ENCODE results near the gene VPS54.
"Not testable (repeated sequence)": the region's sequence is repeated elsewhere in the genome, so short reads cannot be mapped to it uniquely, and the experiment has no call there.

The VPS54 gene

GRCh38 chr2:63992061-63992685 lies 27.1 kb downstream of the VPS54 start:
- Histone ChIP-seq H3K27me3 (ENCODE audit: insufficient read depth, poor library complexity, severe bottlenecking) (no peaks in the 10 kb centered on the region), H3K4me3 (replicated peaks; ENCODE audit: insufficient read depth, low read length) (no peak overlapping the region), H3K27ac (replicated peaks) (no peak overlapping the region)
- no peak for DNase-seq (ENCODE audit: low read depth in 1 of 2, low spot score in 1 of 2)
- TF ChIP-seq POLR2AphosphoS5 (IDR thresholded peaks at IDR 0.05; ENCODE audit: low read depth), result no peak
- TF ChIP-seq CTCF (IDR thresholded peaks at IDR 0.05; ENCODE audit: insufficient read depth, low read length), result no peak
- TF ChIP-seq SPI1 (IDR thresholded peaks at IDR 0.05; ENCODE audit: borderline replicate concordance, low read depth), result no peak
- TF ChIP-seq GABPA (IDR thresholded peaks at IDR 0.05; ENCODE audit: low read depth), result no peak
- no peak for TF ChIP-seq REST (IDR thresholded peaks at IDR 0.05; ENCODE audit: insufficient replicate concordance, low read depth)

DNA sequence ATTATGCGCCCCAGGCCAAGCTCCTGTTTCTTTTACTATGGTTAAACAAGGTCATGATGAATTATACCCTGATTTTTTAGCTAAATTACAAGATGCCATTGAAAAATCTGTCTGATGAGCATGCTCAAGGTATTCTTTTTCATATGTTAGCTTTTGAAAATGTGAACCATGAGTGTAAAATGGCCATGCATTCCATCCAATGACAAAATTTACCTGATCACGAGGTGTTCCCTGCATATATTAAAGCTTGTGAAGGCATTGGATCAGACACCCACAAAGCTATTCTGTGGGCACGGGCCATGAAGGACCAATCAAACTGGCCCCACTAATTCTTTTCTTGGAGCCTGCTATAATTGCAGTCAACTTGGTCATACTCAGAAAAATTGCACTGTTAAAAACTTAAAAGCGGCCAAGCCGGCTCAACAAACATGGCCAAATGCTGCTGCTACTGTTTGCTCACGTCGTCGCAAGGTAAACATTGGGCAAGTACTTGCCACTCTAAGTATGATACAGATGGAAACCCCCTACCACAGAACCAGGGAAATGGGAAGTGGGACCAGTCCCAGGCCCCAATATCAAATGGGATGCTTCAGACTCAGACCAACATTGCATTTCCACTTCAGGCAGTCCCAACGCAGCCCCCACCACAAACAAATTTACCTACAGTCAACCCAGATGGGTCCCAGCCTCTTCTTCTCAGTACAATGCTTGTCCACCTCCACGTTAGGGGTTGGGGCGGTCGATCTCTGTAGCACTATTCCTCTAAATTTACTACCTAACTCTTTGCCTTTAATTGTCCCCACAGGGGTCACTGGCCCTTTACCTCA lies 27.8 kb downstream of the VPS54 start:
- H3K27me3 ChIP-seq (ENCODE audit: insufficient read depth, poor library complexity, severe bottlenecking); H3K27ac ChIP-seq (replicated peaks); H3K4me3 ChIP-seq (replicated peaks; ENCODE audit: insufficient read depth, low read length); DNase-seq (ENCODE audit: low read depth in 1 of 2, low spot score in 1 of 2): not testable (repeated sequence)

DNA sequence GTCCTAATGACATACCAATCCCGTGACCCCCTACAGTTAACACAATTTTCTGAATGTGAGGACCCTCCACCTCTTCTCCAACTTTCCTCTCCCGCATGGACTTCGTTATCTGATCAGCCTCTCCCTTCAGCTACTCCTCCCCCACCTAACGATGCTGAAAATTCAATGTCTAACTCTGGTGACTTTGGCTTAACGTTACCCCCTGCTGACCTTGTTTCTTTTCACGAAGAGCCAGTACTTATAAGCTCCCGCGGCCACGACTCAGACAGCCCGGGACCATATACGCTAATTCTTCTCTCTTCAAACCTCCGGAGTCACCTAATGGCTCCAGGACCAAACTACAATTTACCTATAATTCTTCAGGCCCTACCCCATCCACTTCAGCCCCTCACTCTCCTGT lies 29.2 kb downstream of the VPS54 start:
- Histone ChIP-seq H3K27me3 (ENCODE audit: insufficient read depth, poor library complexity, severe bottlenecking) (no peaks in the 10 kb centered on the region), H3K4me3 (replicated peaks; ENCODE audit: insufficient read depth, low read length) (no peak overlapping the region), H3K27ac (replicated peaks) (no peak overlapping the region)
- no peak for DNase-seq (ENCODE audit: low read depth in 1 of 2, low spot score in 1 of 2)
- TF ChIP-seq SPI1 (IDR thresholded peaks at IDR 0.05; ENCODE audit: borderline replicate concordance, low read depth) (no peak), REST (IDR thresholded peaks at IDR 0.05; ENCODE audit: insufficient replicate concordance, low read depth) (no peak), POLR2AphosphoS5 (IDR thresholded peaks at IDR 0.05; ENCODE audit: low read depth) (no peak), GABPA (IDR thresholded peaks at IDR 0.05; ENCODE audit: low read depth) (no peak), CTCF (IDR thresholded peaks at IDR 0.05; ENCODE audit: insufficient read depth, low read length) (no peak)

- not testable (repeated sequence) for H3K4me3 ChIP-seq (replicated peaks; ENCODE audit: insufficient read depth, low read length); DNase-seq (ENCODE audit: low read depth in 1 of 2, low spot score in 1 of 2); H3K27me3 ChIP-seq (ENCODE audit: insufficient read depth, poor library complexity, severe bottlenecking); H3K27ac ChIP-seq (replicated peaks)
Measured at GRCh38 chr2:63988842-63989436, 30.3 kb downstream of the VPS54 start.

All from HL-60 (cell line).